Activated CD4-positive, alpha-beta T cell treated with anti-CD3 and anti-CD28 coated beads, Interleukin-2, Interleukin-4, amounts not matched to agents 100 ng/mL and 50 ng/mL, durations not matched to agents 16 hours and 8 hours (primary cell): ENCODE measurements around the gene HMGCR.
"Not testable (repeated sequence)": the region's sequence is repeated elsewhere in the genome, so short reads cannot be mapped to it uniquely, and the experiment has no call there.

Experiments
- DNase-seq: peaks from one replicate; pipeline ENCODE4 v3.0.0-alpha.2; 2020; ENCODE audit warnings: low spot score

HMGCR gene

GRCh38 chr5:75336615-75337336, at the start of gene HMGCR:
Gene HMGCR (plus strand): TSS chr5:75337220. CDS start chr5:75342606, 5,386 bp downstream.
- DNase-seq: peak; percentile 99

- DNase-seq: not testable (repeated sequence)
Measured at GRCh38 chr5:75291844-75292243, 45.2 kb upstream of the HMGCR start.

GRCh38 chr5:75300084-75300483, 36.9 kb upstream of the HMGCR start:
- DNase-seq: no peak

GRCh38 chr5:75303419-75303818, 33.6 kb upstream of the HMGCR start:
- DNase-seq: no peak

- not testable (repeated sequence) for DNase-seq
Measured at GRCh38 chr5:75304486-75304885, 32.5 kb upstream of the HMGCR start.

GRCh38 chr5:75306746-75307145, 30.3 kb upstream of the HMGCR start:
- no peak for DNase-seq

GRCh38 chr5:75310212-75310611, 26.8 kb upstream of the HMGCR start:
- no peak for DNase-seq

- not testable (repeated sequence) for DNase-seq
Measured at GRCh38 chr5:75319148-75319547, 17.9 kb upstream of the HMGCR start.

GRCh38 chr5:75319638-75320037, 17.4 kb upstream of the HMGCR start:
- no peak for DNase-seq

- no peak for DNase-seq
Measured at GRCh38 chr5:75320371-75320770, 16.6 kb upstream of the HMGCR start.

GRCh38 chr5:75322066-75322465, 15.0 kb upstream of the HMGCR start:
- DNase-seq: no peak

- no peak for DNase-seq
Measured at GRCh38 chr5:75324791-75325190, 12.2 kb upstream of the HMGCR start.

- no peak for DNase-seq
Measured at GRCh38 chr5:75325242-75325641, 11.8 kb upstream of the HMGCR start.

GRCh38 chr5:75330404-75330803, 6.6 kb upstream of the HMGCR start:
- DNase-seq: no peak

- DNase-seq: no peak
Measured at GRCh38 chr5:75331095-75332090, 5.6 kb upstream of the HMGCR start.

GRCh38 chr5:75333759-75334158, 3.3 kb upstream of the HMGCR start:
- DNase-seq: not testable (repeated sequence)

- not testable (repeated sequence) for DNase-seq
Measured at GRCh38 chr5:75334413-75334812, 2.6 kb upstream of the HMGCR start.

- no peak for DNase-seq
Measured at GRCh38 chr5:75335486-75335885, 1.5 kb upstream of the HMGCR start.

GRCh38 chr5:75335952-75336614, 937 bp upstream of the HMGCR start:
- DNase-seq: peak; percentile 42

- DNase-seq: peak; percentile 24
Measured at GRCh38 chr5:75337366-75338021, 474 bp downstream of the HMGCR start.

GRCh38 chr5:75338408-75338807, 1.4 kb downstream of the HMGCR start:
- no peak for DNase-seq
